Fibroblast of skin of scalp (primary cell): ENCODE results near the gene TMEM150B.

ENCODE experiments used
- DNase-seq: peaks from one replicate; pipeline ENCODE4 v3.0.0-alpha.2; 2013

The TMEM150B gene

DNA sequence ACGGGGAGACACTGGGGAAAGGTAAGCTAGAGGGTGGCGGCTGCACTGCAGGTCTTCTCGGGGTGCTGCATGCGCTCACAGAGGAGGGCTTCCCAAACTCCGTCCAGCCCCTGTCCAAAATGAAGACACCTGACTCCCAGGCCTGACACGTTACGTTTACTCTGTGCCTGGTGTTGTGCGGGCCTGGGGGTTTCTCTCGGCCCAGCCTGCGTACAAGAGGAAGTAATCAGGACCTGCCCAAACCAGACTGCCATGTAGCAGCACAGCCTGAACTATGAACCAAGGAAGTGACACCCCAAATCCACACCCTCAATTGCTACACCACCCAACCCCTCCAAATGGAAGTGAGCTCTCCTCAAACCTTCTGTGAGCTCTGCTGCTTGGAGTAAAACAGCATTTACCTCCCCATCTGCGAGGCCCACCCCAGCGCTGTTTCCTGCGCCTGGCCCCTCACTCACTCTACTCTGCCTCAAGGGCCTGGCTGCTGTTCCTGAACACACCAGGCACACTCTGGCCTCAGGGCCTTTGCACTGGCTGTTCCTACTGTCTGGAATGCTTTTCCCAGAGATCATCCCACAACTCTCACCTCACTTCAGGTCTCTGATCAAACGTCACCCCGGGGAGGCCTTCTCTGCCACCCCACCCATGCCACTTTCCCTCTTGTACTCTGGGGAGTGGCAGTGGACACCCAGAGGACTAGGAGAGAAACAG lies 48.3 kb downstream of the TMEM150B start:
- DNase-seq = no peak

DNA sequence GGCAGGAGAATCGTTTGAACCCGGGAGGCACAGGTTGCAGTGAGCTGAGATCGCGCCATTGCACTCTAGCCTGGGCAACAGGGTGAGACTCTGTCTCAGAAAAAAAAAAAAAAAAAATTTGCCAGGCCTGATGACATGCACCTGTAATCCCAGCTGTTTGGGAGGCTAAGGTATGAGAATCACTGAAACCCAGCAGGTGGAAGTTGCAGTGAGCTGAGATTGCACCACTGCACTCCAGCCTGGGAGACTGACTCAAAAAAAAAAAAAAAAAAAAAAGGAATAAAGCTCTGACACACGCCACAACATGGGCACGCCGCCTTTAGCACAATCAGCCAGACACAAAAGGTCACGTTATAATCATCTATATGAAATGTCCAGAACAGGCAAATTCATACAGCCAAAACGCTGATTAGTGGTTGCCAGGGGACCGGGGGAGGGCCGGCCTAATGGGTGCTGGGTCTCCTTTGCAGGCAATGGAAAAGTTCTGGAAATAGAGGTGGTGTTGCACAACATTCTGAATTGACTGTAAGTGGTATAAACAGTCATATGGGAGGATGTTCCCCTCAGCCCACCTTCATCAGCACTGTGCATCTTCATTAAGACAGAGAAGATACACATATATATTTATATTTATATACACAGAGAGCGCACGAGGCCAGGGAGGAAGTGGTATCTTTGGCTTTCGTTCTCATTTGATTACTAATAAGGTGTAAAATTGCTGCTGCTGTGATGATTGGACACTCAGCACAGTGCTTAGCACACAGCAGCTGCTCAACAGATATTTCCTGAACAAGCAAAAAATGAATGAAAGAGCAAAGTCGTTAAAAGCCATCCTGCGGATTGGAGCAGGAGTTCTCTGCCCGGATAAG lies 49.1 kb downstream of the TMEM150B start:
- DNase-seq = no peak

DNA sequence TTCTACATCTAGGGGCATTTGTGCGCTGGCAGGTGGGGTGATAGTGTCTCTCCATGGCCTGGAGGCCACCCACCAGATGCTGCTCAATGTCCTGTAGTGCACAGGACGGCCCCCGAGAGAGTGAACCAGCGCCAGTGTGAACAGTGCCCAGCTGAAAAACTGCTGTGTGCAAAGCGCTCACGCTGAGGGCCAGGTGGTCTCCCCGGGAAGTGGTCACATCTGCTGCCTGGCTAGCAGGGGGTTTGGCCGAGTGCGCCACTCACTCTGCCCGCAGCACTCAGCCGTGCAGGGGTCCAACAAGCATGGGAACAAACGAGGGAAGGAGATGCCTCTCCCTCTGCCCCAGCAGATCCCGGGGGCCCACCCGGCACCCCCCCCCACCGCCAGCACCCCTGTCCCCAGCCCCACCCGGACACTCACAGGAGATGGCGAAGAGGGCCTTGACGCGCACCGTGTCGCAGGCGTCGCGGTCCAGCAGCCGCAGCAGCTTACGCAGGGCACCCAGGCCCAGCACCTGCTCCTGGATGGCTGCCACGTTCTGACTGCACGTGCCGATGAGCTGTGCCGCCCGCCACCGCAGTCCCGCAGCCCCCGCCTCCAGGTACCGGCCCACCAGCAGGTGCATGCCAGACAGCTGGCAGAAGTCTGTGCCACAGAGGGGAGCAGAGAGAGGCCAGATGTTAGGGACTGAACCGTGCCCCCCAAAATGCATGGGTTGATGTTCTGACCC lies 51.0 kb downstream of the TMEM150B start:
- DNase-seq = no peak

DNA sequence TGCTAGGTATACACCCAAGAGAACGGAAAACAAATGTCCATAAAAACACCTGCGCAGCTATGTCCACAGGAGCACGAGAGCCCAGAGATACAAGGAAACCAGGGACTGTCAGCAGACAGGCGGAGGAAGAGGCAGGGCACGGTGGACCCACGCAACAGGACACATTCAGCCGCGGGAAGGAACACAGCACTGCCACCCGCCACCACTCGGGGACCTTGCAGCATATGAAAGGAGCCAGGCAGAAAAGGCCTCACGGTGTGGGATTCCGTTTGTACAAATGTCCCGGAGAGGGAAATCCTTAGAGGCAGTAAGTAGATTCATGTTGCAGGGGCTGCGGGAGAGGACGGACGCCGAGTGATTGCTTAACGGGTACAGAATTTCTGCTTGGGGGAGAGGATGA lies 53.0 kb downstream of the TMEM150B start:
- DNase-seq = no peak

DNA sequence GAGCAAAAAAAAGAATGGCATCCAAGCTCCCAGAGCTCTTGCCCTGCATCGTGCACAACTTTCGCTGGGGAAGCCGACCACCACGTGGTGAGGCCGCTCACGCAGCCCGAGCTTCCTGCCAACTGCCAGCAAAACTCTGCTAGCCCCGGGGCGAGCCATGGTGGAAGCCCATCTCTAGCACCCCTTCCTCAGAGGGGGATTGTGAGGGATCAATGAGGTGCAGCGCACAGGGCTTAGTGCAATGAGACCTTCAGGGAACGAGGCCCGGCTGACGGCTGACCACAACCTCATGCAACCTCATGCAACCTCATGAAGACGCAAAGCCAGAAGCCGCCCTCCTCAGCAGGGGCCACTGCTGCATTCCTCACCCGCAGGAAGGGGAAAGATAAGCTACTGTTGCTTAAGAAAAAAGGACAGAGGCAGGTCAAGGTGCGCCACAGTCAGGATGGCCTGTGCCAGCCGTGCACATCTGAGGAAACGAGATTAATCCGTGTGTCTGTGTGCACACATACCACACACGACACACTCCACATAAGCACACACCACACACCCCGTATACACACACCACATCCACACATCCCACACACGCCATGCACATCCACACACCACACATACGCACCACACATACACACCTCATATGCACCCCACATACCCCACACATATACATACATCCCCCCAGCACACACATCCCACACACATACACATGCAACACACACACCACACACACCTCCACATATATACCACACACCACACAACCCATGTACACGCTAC lies 54.8 kb downstream of the TMEM150B start:
- no peak for DNase-seq

DNA sequence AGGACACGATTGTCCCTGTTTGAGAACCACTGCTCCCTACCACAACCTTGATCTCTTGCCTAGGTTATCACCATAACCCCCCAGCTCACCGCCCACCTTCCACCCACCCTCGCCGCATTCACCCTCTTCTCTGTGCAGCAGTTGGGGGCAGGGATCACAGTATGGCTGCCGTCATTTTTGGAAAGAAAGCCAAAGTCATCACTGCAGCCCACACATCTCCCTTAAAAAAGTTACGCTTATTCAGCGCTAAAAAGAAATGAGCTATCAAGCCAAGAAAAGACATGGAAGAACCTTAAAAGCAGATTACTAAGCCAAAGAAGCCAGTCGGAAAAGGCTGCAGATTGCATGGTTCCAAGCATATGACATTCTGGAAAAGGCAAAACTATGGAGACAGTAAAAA lies 55.8 kb downstream of the TMEM150B start:
- no peak for DNase-seq

DNA sequence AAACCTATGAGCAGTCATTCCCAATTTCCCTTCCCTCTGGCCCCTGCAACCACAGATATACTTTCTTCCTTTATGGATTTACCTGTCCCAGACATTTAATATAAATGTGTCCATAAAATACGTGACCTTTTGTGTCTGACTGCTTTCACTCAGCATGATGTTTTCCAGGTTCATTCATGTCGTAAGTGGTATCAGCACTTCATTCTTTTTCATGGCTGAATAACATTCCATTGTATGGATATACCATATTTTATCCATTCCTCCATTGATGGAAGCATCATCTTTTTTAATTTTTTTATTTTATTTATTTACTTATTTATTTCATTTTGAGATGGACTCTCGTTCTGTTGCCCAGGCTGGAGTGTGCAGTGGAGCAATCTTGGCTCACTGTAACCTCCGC lies 58.3 kb downstream of the TMEM150B start:
- no peak for DNase-seq

DNA sequence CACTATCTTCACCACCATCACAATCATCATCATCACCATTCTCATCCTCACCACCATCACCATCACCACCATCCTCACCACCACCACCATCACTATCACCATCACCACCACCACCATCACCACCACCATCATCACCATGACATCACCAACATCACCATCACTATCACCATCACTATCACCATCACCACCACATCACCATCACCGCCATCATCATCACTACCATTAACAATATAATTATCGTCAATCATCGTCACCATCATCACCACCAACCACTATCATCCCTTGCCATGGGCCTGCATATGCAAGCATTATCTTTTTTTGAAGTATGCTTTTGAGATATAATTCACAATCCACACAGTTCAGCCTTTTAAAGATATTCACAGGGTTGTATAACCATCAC lies 58.7 kb downstream of the TMEM150B start:
- DNase-seq = no peak

DNA sequence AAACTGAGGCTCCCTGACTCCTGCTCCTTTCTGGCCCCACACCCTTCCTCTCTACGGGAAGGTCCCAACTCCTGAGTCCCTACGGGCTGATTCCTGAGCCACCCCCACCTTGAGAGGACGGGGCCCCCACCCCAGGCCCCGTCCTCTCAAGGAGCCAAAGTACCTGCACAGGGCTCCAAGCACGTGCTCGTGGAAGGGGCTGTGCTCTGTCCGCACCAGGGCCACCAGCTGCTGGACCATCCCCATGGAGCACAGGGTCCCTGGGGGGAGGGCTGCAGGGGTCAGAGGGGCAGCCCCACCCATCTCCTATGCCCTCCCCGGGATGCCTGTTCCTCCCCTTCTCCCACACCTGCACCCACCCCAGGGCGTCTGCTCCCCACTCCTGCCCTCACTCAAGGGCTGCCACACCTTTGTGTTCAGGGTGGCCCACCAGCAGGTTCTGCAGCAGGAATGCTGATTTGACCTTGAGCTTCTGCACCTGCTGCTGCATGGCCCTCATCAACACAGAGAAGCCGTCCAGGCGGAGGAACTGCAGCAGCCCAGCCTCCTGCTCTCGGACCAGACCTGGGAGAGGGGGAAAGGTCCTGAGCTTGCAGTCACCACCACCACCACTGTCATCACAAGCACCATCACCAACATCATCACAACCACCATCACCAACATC lies 59.3 kb downstream of the TMEM150B start:
- DNase-seq = no peak

DNA sequence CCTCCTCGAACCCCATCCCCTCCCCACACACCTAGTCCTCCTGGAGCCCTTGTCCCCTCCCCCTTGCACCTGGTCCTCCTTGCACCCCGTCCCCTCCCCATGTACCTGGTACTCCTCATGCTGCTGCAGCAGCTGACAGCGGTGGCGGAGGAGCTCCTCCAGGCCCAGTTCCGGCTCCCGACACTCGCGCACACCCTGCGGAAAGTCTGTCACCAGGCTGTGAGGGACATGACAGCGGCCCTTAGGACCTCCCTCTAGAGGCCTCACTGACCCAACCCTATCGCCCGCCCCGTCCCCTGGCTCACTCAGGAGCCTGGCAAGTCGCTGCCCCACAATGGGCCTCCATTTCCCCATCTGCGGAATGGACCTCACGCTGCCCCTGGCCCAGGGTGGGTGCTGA lies 60.0 kb downstream of the TMEM150B start:
- no peak for DNase-seq

DNA sequence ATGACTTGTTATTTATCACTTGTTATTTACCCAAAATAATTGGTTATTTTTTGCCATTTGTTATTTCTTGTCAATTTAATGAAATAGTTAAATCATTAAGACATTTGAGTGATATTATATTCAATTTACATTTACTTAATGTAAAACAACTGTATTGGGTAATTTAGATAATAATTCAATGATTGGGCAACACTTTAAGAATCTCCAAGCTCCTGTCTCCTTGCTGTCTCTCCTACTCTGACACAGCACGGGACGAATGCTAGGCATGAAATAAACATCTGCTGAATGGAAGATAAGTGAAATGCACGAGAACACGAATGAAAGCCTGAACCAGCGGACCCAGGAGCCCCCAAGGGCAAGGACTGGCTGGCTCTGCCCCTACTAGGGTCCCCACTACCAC lies 60.6 kb downstream of the TMEM150B start:
- DNase-seq = no peak
